ENCODE measurements around the gene PARD3B. TPM values are rescaled to one million over a fixed set of nuclear protein-coding genes. Genes with fewer than 3 reads are reported as not detected.
A peak's percentile ranks its signal among the peaks of the same experiment; 100 is the strongest.

The PARD3B gene
- total and polyA plus RNA-seq, 2 experiments from 2014 or later: 3.5 to 4.4 TPM

DNA sequence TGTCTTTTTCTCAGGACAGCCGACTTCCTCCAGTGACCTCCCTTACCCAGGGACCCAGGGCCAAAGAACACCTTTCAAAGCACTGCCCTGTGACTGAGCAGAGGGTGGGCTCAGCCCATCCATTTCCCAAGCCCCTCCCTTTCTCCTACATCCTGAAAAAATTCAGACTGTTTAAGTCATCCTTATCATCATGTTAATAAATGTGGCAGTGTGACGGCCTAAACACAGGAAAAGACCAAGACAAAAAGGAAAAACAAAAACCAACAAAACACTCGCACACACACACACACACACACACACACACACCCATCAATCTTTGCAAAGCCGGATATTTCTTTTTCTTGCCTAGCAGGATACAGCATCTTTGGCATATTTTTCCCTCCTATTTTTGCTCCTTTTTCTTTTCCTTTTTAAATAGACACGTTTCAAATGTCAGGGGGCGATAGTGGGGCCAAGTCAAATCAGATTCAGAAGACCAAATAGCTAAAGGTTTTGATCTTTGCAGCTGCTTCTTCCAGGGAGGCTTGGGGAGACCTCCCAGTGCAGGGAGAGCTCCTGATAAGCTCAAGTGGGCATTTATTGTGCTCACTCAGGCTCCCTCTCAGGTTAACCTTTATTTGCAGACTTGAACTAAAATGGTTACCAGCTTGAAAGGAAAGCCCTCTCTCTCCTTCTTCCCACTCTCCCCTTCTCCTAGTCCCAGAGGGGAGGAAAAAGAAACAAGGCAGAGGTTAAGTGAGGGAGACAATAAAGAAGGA lies 1097.5 kb downstream of the PARD3B start:
- Histone ChIP-seq H3K36me3 (ENCODE audit: insufficient read depth) (no peaks in the 10 kb centered on the region), H3K27ac (ENCODE audit: low read depth) (no peak overlapping the region), H3K9me2 (ENCODE audit: insufficient read depth) (peaks cover 15% of the 10 kb centered on the region), H3K4me3 (no peak overlapping the region), H3K4me2 (no peak overlapping the region), H4K20me1 (replicated peaks; ENCODE audit: insufficient read depth) (no peaks in the 10 kb centered on the region), H3K79me2 (replicated peaks; ENCODE audit: insufficient read depth) (no peaks in the 10 kb centered on the region), H2AFZ (peak overlapping the region; percentile 79), H3K27me3 (ENCODE audit: insufficient read depth) (no peaks in the 10 kb centered on the region), H3K4me1 (ENCODE audit: insufficient read depth) (peaks cover 39% of the 10 kb centered on the region), H3F3A (replicated peaks; ENCODE audit: low read depth) (no peaks in the 10 kb centered on the region)
- no peak overlapping the region for H3K27ac Mint-ChIP-seq
- peaks cover 3% of the 10 kb centered on the region for H3K27me3 Mint-ChIP-seq (ENCODE audit: insufficient read depth, low read depth, poor library complexity)
- TF ChIP-seq, protein P1, sequence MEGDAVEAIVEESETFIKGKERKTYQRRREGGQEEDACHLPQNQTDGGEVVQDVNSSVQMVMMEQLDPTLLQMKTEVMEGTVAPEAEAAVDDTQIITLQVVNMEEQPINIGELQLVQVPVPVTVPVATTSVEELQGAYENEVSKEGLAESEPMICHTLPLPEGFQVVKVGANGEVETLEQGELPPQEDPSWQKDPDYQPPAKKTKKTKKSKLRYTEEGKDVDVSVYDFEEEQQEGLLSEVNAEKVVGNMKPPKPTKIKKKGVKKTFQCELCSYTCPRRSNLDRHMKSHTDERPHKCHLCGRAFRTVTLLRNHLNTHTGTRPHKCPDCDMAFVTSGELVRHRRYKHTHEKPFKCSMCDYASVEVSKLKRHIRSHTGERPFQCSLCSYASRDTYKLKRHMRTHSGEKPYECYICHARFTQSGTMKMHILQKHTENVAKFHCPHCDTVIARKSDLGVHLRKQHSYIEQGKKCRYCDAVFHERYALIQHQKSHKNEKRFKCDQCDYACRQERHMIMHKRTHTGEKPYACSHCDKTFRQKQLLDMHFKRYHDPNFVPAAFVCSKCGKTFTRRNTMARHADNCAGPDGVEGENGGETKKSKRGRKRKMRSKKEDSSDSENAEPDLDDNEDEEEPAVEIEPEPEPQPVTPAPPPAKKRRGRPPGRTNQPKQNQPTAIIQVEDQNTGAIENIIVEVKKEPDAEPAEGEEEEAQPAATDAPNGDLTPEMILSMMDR (conservative IDR thresholded peaks at IDR 0.05; ENCODE audit: low read depth in 2 of 2): peak in 1 of 2 experiments; percentile 28; a peak in 2 of 4 replicates
- TF ChIP-seq EZH2phosphoT487 (IDR thresholded peaks at IDR 0.05; ENCODE audit: unreplicated experiment): no peak
- no peak for TF ChIP-seq EZH2 (IDR thresholded peaks at IDR 0.05; ENCODE audit: low read depth, unreplicated experiment)
- no peak for TF ChIP-seq POLR2AphosphoS5 (IDR thresholded peaks at IDR 0.05; ENCODE audit: low read depth)
- TF ChIP-seq, protein P2, sequence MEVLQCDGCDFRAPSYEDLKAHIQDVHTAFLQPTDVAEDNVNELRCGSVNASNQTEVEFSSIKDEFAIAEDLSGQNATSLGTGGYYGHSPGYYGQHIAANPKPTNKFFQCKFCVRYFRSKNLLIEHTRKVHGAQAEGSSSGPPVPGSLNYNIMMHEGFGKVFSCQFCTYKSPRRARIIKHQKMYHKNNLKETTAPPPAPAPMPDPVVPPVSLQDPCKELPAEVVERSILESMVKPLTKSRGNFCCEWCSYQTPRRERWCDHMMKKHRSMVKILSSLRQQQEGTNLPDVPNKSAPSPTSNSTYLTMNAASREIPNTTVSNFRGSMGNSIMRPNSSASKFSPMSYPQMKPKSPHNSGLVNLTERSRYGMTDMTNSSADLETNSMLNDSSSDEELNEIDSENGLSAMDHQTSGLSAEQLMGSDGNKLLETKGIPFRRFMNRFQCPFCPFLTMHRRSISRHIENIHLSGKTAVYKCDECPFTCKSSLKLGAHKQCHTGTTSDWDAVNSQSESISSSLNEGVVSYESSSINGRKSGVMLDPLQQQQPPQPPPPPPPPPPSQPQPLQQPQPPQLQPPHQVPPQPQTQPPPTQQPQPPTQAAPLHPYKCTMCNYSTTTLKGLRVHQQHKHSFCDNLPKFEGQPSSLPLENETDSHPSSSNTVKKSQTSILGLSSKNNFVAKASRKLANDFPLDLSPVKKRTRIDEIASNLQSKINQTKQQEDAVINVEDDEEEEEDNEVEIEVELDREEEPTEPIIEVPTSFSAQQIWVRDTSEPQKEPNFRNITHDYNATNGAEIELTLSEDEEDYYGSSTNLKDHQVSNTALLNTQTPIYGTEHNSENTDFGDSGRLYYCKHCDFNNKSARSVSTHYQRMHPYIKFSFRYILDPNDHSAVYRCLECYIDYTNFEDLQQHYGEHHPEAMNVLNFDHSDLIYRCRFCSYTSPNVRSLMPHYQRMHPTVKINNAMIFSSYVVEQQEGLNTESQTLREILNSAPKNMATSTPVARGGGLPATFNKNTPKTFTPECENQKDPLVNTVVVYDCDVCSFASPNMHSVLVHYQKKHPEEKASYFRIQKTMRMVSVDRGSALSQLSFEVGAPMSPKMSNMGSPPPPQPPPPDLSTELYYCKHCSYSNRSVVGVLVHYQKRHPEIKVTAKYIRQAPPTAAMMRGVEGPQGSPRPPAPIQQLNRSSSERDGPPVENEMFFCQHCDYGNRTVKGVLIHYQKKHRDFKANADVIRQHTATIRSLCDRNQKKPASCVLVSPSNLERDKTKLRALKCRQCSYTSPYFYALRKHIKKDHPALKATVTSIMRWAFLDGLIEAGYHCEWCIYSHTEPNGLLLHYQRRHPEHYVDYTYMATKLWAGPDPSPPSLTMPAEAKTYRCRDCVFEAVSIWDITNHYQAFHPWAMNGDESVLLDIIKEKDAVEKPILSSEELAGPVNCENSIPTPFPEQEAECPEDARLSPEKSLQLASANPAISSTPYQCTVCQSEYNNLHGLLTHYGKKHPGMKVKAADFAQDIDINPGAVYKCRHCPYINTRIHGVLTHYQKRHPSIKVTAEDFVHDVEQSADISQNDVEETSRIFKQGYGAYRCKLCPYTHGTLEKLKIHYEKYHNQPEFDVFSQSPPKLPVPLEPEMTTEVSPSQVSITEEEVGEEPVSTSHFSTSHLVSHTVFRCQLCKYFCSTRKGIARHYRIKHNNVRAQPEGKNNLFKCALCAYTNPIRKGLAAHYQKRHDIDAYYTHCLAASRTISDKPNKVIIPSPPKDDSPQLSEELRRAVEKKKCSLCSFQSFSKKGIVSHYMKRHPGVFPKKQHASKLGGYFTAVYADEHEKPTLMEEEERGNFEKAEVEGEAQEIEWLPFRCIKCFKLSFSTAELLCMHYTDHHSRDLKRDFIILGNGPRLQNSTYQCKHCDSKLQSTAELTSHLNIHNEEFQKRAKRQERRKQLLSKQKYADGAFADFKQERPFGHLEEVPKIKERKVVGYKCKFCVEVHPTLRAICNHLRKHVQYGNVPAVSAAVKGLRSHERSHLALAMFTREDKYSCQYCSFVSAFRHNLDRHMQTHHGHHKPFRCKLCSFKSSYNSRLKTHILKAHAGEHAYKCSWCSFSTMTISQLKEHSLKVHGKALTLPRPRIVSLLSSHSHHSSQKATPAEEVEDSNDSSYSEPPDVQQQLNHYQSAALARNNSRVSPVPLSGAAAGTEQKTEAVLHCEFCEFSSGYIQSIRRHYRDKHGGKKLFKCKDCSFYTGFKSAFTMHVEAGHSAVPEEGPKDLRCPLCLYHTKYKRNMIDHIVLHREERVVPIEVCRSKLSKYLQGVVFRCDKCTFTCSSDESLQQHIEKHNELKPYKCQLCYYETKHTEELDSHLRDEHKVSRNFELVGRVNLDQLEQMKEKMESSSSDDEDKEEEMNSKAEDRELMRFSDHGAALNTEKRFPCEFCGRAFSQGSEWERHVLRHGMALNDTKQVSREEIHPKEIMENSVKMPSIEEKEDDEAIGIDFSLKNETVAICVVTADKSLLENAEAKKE (CRISPR knock-in tag; IDR thresholded peaks at IDR 0.05): no peak
- H3K36me3 Mint-ChIP-seq (ENCODE audit: low read depth): peaks cover 4% of the 10 kb centered on the region; the same call in 2 of the 3 replicates
- H3K9me3 Mint-ChIP-seq: peaks cover 3% of the 10 kb centered on the region
- peaks cover 32% of the 10 kb centered on the region for H3K4me1 Mint-ChIP-seq
- H3K4me3 Mint-ChIP-seq: no peak overlapping the region
- DNase-seq (ENCODE audit: low spot score) (peak; percentile 33), ATAC-seq (peak; percentile 46; the same call in 2 of the 3 replicates)
